ENCODE data around the gene SMIM11.

DNA sequence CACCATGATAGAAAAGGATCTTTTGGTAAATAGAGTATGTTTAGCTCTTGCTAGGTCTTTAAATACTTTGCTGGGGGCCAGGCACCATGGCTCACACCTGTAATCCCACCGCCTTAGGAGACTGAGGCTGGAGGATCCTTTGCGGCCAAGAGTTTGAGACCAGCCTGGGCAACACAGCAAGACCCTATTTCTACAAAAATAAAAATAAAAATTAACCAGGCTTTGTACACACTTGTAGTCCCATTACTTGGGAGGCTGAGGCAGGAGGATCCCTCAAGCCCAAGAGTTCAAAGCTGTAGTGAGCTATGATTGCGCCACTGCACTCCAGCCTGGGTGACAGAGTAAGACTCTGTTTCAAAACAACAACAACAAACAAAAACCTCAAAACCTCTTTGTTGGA is 12.6 kb upstream of the SMIM11 start:
- TF ChIP-seq, protein P1, sequence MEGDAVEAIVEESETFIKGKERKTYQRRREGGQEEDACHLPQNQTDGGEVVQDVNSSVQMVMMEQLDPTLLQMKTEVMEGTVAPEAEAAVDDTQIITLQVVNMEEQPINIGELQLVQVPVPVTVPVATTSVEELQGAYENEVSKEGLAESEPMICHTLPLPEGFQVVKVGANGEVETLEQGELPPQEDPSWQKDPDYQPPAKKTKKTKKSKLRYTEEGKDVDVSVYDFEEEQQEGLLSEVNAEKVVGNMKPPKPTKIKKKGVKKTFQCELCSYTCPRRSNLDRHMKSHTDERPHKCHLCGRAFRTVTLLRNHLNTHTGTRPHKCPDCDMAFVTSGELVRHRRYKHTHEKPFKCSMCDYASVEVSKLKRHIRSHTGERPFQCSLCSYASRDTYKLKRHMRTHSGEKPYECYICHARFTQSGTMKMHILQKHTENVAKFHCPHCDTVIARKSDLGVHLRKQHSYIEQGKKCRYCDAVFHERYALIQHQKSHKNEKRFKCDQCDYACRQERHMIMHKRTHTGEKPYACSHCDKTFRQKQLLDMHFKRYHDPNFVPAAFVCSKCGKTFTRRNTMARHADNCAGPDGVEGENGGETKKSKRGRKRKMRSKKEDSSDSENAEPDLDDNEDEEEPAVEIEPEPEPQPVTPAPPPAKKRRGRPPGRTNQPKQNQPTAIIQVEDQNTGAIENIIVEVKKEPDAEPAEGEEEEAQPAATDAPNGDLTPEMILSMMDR (IDR thresholded peaks at IDR 0.05), result no peak
- TF ChIP-seq POLR2A (IDR thresholded peaks at IDR 0.05), result no peak
- no peak for TF ChIP-seq POLR2AphosphoS5 (IDR thresholded peaks at IDR 0.05)

Measured in sigmoid colon (tissue), 4 donors.